HCT116 (cell line): ENCODE measurements around the gene GOLT1A. TPM values are rescaled to one million over a fixed set of nuclear protein-coding genes. Genes with fewer than 3 reads are reported as not detected.
A peak's percentile ranks its signal among the peaks of the same experiment; 100 is the strongest.

Source experiments
- ATAC-seq: fragments of 200-7000 bp; cut with Tn5 transposase; 2 replicates; pipeline ENCODE4 v1.9.1; 2020; ENCODE audit warnings: mild to moderate bottlenecking, moderate library complexity
- Bru-seq: library from RNA; stranded (reverse); fragments of 400-500 nt; gene quantifications from one replicate; lab custom pipeline; 2021; lab: Mats Ljungman, UMichigan
- BruChase-seq, 2 experiments: library from RNA; stranded (reverse); fragments of 400-500 nt; gene quantifications; one replicate each; lab custom pipeline; 2021; lab: Mats Ljungman, UMichigan
- BruUV-seq: library from RNA; stranded (reverse); fragments of 400-500 nt; replicated peaks from 2 replicates; lab custom pipeline; 2021; lab: Mats Ljungman, UMichigan
- CTCF ChIA-PET: fragments of 300-600 bp; sonication (Branson Sonifier 250); formaldehyde crosslinking; loops from one replicate; lab custom pipeline; 2021; ENCODE audit warnings: antibody characterized with exemption; lab: Charles Lee
- POLR2A ChIA-PET: fragments of 300-600, 350-600 bp; sonication (Branson Sonifier 250); formaldehyde crosslinking; loops from one replicate; lab custom pipeline; 2021; ENCODE audit warnings: antibody characterized with exemption; lab: Charles Lee
- RAD21 ChIA-PET, 2 experiments: fragments of 300-600 bp; sonication (Branson Sonifier 250); formaldehyde crosslinking; loops; one replicate each; lab custom pipeline; 2023; ENCODE audit warnings: low total read pairs in 2 of 2; ENCODE audit not compliant: uncharacterized antibody in 2 of 2, unreplicated experiment in 2 of 2, low non-redundant PET in 1 of 2; lab: Charles Lee
- DNase-seq: peaks from one replicate; pipeline ENCODE4 v3.0.0-alpha.2; 2010; ENCODE audit warnings: low read depth, low spot score
- H2AFZ ChIP-seq: fragments of 200-600 bp; shearing (Covaris generic), sonication (generic); 2 replicates; pipeline ENCODE4 v1.6.1; 2017; ENCODE audit warnings: low read depth, mixed run types, mixed read lengths, antibody characterized with exemption, low read length; ENCODE audit not compliant: poor library complexity, severe bottlenecking
- H3K27ac ChIP-seq: 2 replicates; pipeline ENCODE4 v1.5.1; 2012; ENCODE audit warnings: low read depth, low read length
- H3K27me3 ChIP-seq: fragments of 200-600 bp; sonication (generic); 2 replicates; pipeline ENCODE4 v1.6.1; 2016; ENCODE audit warnings: mixed run types, low read length, mixed read lengths; ENCODE audit not compliant: insufficient read depth
- H3K36me3 ChIP-seq, 2 experiments: fragments of 200-500 bp in 1 of 2; fragments of 200-600 bp in 1 of 2; sonication (Bioruptor generic) in 1 of 2; sonication (generic) in 1 of 2; 2 replicates each; pipeline versions ENCODE4 v1.5.1 to v1.6.1; 2014 to 2016; ENCODE audit warnings: low read length in 2 of 2, inconsistent platforms in 1 of 2, mixed read lengths in 1 of 2, mixed run types in 1 of 2; ENCODE audit not compliant: insufficient read depth in 2 of 2, control insufficient read depth in 1 of 2
- H3K4me1 ChIP-seq, 2 experiments: fragments of 200-600 bp in 1 of 2; sonication (generic) in 1 of 2; 2 replicates each; pipeline versions ENCODE4 v1.5.1 to v1.6.1; 2012 to 2017; ENCODE audit warnings: low read length in 2 of 2, inconsistent platforms in 1 of 2, mild to moderate bottlenecking in 1 of 2, mixed read lengths in 1 of 2, mixed run types in 1 of 2, moderate library complexity in 1 of 2; ENCODE audit not compliant: insufficient read depth in 2 of 2, control insufficient read depth in 1 of 2
- H3K4me2 ChIP-seq: fragments of 200-600 bp; sonication (generic); 2 replicates; pipeline ENCODE4 v1.6.1; 2017; ENCODE audit warnings: mixed run types, low read length, mixed read lengths
- H3K4me3 ChIP-seq, 2 experiments: fragments of 200-600 bp in 1 of 2; sonication (generic) in 1 of 2; replicated peaks in 1 of 2; 2 replicates each; pipeline ENCODE4 v1.5.1; 2011 to 2016; ENCODE audit warnings: low read length in 2 of 2, control low read depth in 1 of 2, low read depth in 1 of 2, mild to moderate bottlenecking in 1 of 2, mixed read lengths in 1 of 2, mixed run types in 1 of 2
- H3K79me2 ChIP-seq: fragments of 200-600 bp; sonication (generic); 2 replicates; pipeline ENCODE4 v1.6.1; 2017; ENCODE audit warnings: mild to moderate bottlenecking, mixed run types, low read length, moderate library complexity, mixed read lengths; ENCODE audit not compliant: insufficient read depth
- H3K9ac ChIP-seq: fragments of 200-600 bp; sonication (generic); 2 replicates; pipeline ENCODE4 v1.6.1; 2016; ENCODE audit warnings: low read length, mixed read lengths
- H3K9me2 ChIP-seq: fragments of 200-600 bp; sonication (generic), shearing (Covaris generic); 2 replicates; pipeline ENCODE4 v1.6.1; 2017; ENCODE audit warnings: mixed run types, mild to moderate bottlenecking, moderate library complexity; ENCODE audit not compliant: insufficient read depth
- H3K9me3 ChIP-seq, 2 experiments: fragments of 200-500 bp in 1 of 2; fragments of 200-600 bp in 1 of 2; sonication (Bioruptor generic) in 1 of 2; sonication (generic) in 1 of 2; 2 replicates each; pipeline ENCODE4 v1.6.1; 2014 to 2017; ENCODE audit warnings: low read length in 2 of 2, mixed read lengths in 2 of 2, inconsistent platforms in 1 of 2, low read depth in 1 of 2, mild to moderate bottlenecking in 1 of 2, mixed run types in 1 of 2, moderate library complexity in 1 of 2; ENCODE audit not compliant: control insufficient read depth in 1 of 2, insufficient read depth in 1 of 2
- H4K20me1 ChIP-seq: fragments of 200-600 bp; sonication (generic), shearing (Covaris generic); 2 replicates; pipeline ENCODE4 v1.6.1; 2017; ENCODE audit warnings: mixed run types, mild to moderate bottlenecking, moderate library complexity; ENCODE audit not compliant: insufficient read depth
- CBX3 ChIP-seq: IDR thresholded peaks from 2 replicates; pipeline ENCODE4 v1.6.1; 2012; ENCODE audit warnings: low read depth
- CEBPB ChIP-seq: IDR thresholded peaks from 2 replicates; pipeline ENCODE4 v1.6.1; 2012; ENCODE audit warnings: low read depth
- EGR1 ChIP-seq: IDR thresholded peaks from 2 replicates; pipeline ENCODE4 v1.6.1; 2012; ENCODE audit warnings: low read depth
- ELF1 ChIP-seq: IDR thresholded peaks from 2 replicates; pipeline ENCODE4 v1.6.1; 2012; ENCODE audit warnings: low read depth, borderline replicate concordance
- EZH2 ChIP-seq: fragments of 200-600 bp; sonication (generic); IDR thresholded peaks from 2 replicates; pipeline ENCODE4 v1.6.1; 2017; ENCODE audit warnings: antibody characterized with exemption, mixed run types
- EZH2phosphoT487 ChIP-seq: fragments of 200-600 bp; IDR thresholded peaks from 2 replicates; pipeline ENCODE4 v1.6.1; 2018; ENCODE audit warnings: antibody characterized with exemption, borderline replicate concordance
- FOSL1 ChIP-seq: IDR thresholded peaks from 2 replicates; pipeline ENCODE4 v1.6.1; 2012; ENCODE audit warnings: low read depth
- POLR2A ChIP-seq: IDR thresholded peaks from 2 replicates; pipeline ENCODE4 v1.7.0; 2011; ENCODE audit warnings: borderline replicate concordance; ENCODE audit not compliant: insufficient read depth, insufficient read length; ENCODE audit errors: extremely low read depth
- POLR2AphosphoS5 ChIP-seq: IDR thresholded peaks from 2 replicates; pipeline ENCODE4 v1.6.1; 2011; ENCODE audit warnings: mild to moderate bottlenecking, low read depth, low read length, moderate library complexity
- RAD21 ChIP-seq: IDR thresholded peaks from 2 replicates; pipeline ENCODE4 v1.6.1; 2012; ENCODE audit warnings: low read depth, mild to moderate bottlenecking
- SP1 ChIP-seq: IDR thresholded peaks from 2 replicates; pipeline ENCODE4 v1.6.1; 2012; ENCODE audit warnings: low read depth
- YY1 ChIP-seq: IDR thresholded peaks from 2 replicates; pipeline ENCODE4 v1.6.1; 2011; ENCODE audit warnings: low read length, low read depth, moderate library complexity, mild to moderate bottlenecking; ENCODE audit not compliant: insufficient replicate concordance; ENCODE audit errors: extremely low read depth
- ZFX ChIP-seq: fragments of 450-650 bp; IDR thresholded peaks from 2 replicates; pipeline ENCODE4 v1.6.1; 2017
- intact Hi-C: fragments of 100-400 bp; cut with micrococcal nuclease; formaldehyde crosslinking; loops from 2 replicates; pipeline ENCODE4 v1.10.0; 2022
- long read RNA-seq: library from polyadenylated mRNA; unstranded; transcript quantifications from one replicate; pipeline ENCODE4 v2.0.0, GENCODE V29; 2021; ENCODE audit not compliant: unreplicated experiment
- polyA plus RNA-seq: library from polyadenylated mRNA; unstranded; fragments of >200 nt; gene quantifications from 2 replicates; pipeline ENCODE4 v1.2.1, GENCODE V29; 2012; ENCODE audit warnings: missing spikeins
- total RNA-seq: library from RNA; stranded (reverse); gene quantifications from one replicate; pipeline ENCODE4 v1.2.1, GENCODE V29; 2021; ENCODE audit not compliant: unreplicated experiment
- TF ChIP-seq, protein P1 (sequence below): IDR thresholded peaks from 2 replicates; pipeline ENCODE4 v1.6.1; 2011; ENCODE audit warnings: mild to moderate bottlenecking, low read length, moderate library complexity; ENCODE audit not compliant: insufficient replicate concordance; ENCODE audit errors: extremely low read depth
- TF ChIP-seq, protein P2 (sequence below): IDR thresholded peaks from 2 replicates; pipeline ENCODE4 v1.6.1; 2012
- TF ChIP-seq, protein P3 (sequence below): IDR thresholded peaks from 2 replicates; pipeline ENCODE4 v1.6.1; 2012; ENCODE audit warnings: low read depth

Gene GOLT1A, protein sequence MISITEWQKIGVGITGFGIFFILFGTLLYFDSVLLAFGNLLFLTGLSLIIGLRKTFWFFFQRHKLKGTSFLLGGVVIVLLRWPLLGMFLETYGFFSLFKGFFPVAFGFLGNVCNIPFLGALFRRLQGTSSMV
- total RNA-seq (8.0 TPM), Bru-seq, nascent RNA (percentile 72 among the genes with signal in this experiment), BruChase-seq, experiment 1, labeled RNA remaining after a 6-hour chase (percentile 75 among the genes with signal in this experiment), BruChase-seq, experiment 2, labeled RNA remaining after a 2-hour chase (percentile 79 among the genes with signal in this experiment)
- 16.7 and 19.3 TPM in 2 replicates for polyA plus RNA-seq
- long read RNA-seq, partial matches to known transcripts, result 2 of 6 reads
- long read RNA-seq, other reads (novel, unspliced or antisense), result 4 of 6 reads

DNA sequence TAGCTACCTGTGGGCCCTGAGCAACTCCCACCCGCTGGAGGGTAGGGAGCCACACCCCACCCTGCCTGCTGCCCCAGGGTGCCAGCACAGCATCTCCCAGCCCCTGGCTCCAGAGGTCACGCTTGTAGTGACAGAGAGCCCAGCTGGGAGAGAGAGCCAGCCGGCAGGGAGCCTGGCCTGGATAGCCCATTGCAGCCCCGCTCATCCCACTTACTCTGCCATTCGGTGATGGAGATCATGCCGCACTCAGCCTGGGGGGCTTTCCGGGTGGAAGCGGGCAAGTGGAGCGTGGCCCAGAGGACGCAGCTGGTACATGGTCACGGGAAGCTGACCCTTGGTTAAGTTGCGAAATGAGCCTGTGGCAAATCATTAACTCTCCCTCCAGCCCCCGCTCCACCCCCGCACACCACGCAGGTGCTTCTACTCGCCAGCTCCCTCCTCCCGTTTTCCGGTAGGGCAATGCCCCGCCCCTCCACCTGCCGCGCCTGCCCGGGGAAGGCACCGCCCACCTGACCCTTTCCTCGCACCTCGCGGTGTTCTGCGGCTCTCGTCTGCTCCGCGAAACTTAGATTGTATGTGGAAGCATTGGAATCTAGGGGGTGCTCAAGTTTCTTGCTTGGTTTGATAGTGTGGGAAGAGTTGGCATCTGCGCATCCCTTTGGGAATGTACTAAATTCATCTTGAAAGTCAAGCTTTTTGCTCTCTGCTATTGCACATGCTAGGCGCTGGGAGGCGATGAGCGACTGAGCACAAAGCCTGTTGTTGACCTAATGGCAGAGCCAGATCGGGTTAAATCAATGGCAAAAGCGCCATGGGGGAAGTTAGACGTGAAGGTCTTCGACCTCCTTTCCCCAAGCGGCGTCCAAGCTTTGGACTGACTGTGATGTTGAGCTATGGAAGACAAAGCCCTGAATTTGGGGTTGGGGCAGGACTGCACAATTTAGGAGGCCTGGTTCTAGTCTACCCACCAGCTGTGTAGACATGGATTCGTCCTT lies at the start of gene GOLT1A:
GOLT1A (minus strand) TSS at position 321 of the 995 bp plus-strand sequence; CDS start at position 239, 82 bp downstream.
- peak within 1 kb of the TSS; percentile 75 for H2AFZ ChIP-seq
- no peaks in the 10 kb centered on the region for H3K79me2 ChIP-seq
- H4K20me1 ChIP-seq, result no peaks in the 10 kb centered on the region
- peak within 1 kb of the TSS; percentile 70 to 72 for H3K4me3 ChIP-seq
- H3K9me3 ChIP-seq, result no peaks in the 10 kb centered on the region
- peaks cover 6 to 23% of the 10 kb centered on the region in 2 experiments; a peak in 3 of 4 replicates for H3K4me1 ChIP-seq
- peak within 1 kb of the TSS; percentile 94 for H3K4me2 ChIP-seq
- BruUV-seq, result TSS peak; percentile 45
- no peaks in the 10 kb centered on the region for H3K36me3 ChIP-seq
- ATAC-seq (peak; percentile 96), DNase-seq (peak; percentile 85)
- H3K9ac ChIP-seq, result peak within 1 kb of the TSS; percentile 63
- H3K27me3 ChIP-seq, result no peaks in the 10 kb centered on the region
- no peaks in the 10 kb centered on the region for H3K9me2 ChIP-seq
- peak within 1 kb of the TSS; percentile 50; the same call in 1 of the 2 replicates for H3K27ac ChIP-seq
- CTCF ChIA-PET, result interaction anchor here (0.6 to 2.2 kb wide), 13 partner anchors 8 to 185 kb away, joined by 3 to 16 read pairs (median 3); partner anchors contain the start of gene PLEKHA6
- RAD21 ChIA-PET, result interaction anchor here (1.0 to 2.5 kb wide), 5 partner anchors 51 to 184 kb away, joined by 3 to 14 read pairs (median 6); no protein-coding TSS in a partner anchor
- POLR2A ChIA-PET, result interaction anchor here (0.8 to 1.0 kb wide), 2 partner anchors 15 to 185 kb away, joined by 3 to 4 read pairs; no protein-coding TSS in a partner anchor
- intact Hi-C loops, result loop anchor here (1.0 to 2.0 kb wide), 2 partner anchors 149 to 353 kb away; partner anchors contain the start of gene SNRPE
- TF ChIP-seq EGR1 (peak; percentile 98), POLR2AphosphoS5 (peak; percentile 76), ZFX (no peak), CEBPB (peak; percentile 95), SP1 (peak; percentile 74), FOSL1 (no peak), POLR2A (no peak), EZH2phosphoT487 (no peak), EZH2 (no peak), ELF1 (no peak; the same call in 1 of the 2 replicates), CBX3 (peak; percentile 94), YY1 (peak; percentile 51), RAD21 (peak; percentile 84)
- TF ChIP-seq, protein P1, sequence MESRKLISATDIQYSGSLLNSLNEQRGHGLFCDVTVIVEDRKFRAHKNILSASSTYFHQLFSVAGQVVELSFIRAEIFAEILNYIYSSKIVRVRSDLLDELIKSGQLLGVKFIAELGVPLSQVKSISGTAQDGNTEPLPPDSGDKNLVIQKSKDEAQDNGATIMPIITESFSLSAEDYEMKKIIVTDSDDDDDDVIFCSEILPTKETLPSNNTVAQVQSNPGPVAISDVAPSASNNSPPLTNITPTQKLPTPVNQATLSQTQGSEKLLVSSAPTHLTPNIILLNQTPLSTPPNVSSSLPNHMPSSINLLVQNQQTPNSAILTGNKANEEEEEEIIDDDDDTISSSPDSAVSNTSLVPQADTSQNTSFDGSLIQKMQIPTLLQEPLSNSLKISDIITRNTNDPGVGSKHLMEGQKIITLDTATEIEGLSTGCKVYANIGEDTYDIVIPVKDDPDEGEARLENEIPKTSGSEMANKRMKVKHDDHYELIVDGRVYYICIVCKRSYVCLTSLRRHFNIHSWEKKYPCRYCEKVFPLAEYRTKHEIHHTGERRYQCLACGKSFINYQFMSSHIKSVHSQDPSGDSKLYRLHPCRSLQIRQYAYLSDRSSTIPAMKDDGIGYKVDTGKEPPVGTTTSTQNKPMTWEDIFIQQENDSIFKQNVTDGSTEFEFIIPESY, result peak; percentile 83
- TF ChIP-seq, protein P2, sequence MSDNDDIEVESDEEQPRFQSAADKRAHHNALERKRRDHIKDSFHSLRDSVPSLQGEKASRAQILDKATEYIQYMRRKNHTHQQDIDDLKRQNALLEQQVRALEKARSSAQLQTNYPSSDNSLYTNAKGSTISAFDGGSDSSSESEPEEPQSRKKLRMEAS, result peak; percentile 99
- TF ChIP-seq, protein P3, sequence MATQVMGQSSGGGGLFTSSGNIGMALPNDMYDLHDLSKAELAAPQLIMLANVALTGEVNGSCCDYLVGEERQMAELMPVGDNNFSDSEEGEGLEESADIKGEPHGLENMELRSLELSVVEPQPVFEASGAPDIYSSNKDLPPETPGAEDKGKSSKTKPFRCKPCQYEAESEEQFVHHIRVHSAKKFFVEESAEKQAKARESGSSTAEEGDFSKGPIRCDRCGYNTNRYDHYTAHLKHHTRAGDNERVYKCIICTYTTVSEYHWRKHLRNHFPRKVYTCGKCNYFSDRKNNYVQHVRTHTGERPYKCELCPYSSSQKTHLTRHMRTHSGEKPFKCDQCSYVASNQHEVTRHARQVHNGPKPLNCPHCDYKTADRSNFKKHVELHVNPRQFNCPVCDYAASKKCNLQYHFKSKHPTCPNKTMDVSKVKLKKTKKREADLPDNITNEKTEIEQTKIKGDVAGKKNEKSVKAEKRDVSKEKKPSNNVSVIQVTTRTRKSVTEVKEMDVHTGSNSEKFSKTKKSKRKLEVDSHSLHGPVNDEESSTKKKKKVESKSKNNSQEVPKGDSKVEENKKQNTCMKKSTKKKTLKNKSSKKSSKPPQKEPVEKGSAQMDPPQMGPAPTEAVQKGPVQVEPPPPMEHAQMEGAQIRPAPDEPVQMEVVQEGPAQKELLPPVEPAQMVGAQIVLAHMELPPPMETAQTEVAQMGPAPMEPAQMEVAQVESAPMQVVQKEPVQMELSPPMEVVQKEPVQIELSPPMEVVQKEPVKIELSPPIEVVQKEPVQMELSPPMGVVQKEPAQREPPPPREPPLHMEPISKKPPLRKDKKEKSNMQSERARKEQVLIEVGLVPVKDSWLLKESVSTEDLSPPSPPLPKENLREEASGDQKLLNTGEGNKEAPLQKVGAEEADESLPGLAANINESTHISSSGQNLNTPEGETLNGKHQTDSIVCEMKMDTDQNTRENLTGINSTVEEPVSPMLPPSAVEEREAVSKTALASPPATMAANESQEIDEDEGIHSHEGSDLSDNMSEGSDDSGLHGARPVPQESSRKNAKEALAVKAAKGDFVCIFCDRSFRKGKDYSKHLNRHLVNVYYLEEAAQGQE, result no peak
